Smooth muscle cell (in vitro differentiated cells): ENCODE data around the gene TGFBI. TPM values are rescaled to one million over a fixed set of nuclear protein-coding genes. Genes with fewer than 3 reads are reported as not detected.

ENCODE experiments used
- DNase-seq: peaks from one replicate; lab custom pipeline; 2025; ENCODE audit not compliant: unreplicated experiment; lab: John Stamatoyannopoulos, UW
- H2AFZ ChIP-seq: fragments of 200-600 bp; sonication (generic); 2 replicates; pipeline ENCODE4 v1.6.0; 2016; ENCODE audit warnings: antibody characterized with exemption, low read depth, mild to moderate bottlenecking
- H3F3A ChIP-seq: fragments of 200-600 bp; sonication (generic); 2 replicates; pipeline ENCODE4 v1.6.0; 2017; ENCODE audit warnings: antibody characterized with exemption, low read depth
- H3K27ac ChIP-seq: fragments of 200-600 bp; sonication (generic); 2 replicates; pipeline ENCODE4 v1.5.1; 2016; ENCODE audit warnings: low read depth, mild to moderate bottlenecking
- H3K27me3 ChIP-seq: fragments of 200-600 bp; sonication (generic); 2 replicates; pipeline ENCODE4 v1.6.1; 2016; ENCODE audit warnings: low read depth, mild to moderate bottlenecking
- H3K36me3 ChIP-seq: fragments of 200-600 bp; sonication (generic); 2 replicates; pipeline ENCODE4 v1.5.1; 2016; ENCODE audit warnings: low read depth
- H3K4me1 ChIP-seq: fragments of 200-600 bp; sonication (generic); 2 replicates; pipeline ENCODE4 v1.5.1; 2016; ENCODE audit warnings: low read depth
- H3K4me2 ChIP-seq: fragments of 200-600 bp; sonication (generic); 2 replicates; pipeline ENCODE4 v1.6.0; 2016; ENCODE audit warnings: mild to moderate bottlenecking
- H3K4me3 ChIP-seq: fragments of 200-600 bp; sonication (generic); 2 replicates; pipeline ENCODE4 v1.5.1; 2016; ENCODE audit warnings: mild to moderate bottlenecking
- H3K79me2 ChIP-seq: fragments of 200-600 bp; sonication (generic); 2 replicates; pipeline ENCODE4 v1.6.0; 2016; ENCODE audit warnings: low read depth, mild to moderate bottlenecking
- H3K9ac ChIP-seq: fragments of 200-600 bp; sonication (generic); 2 replicates; pipeline ENCODE4 v1.6.0; 2016; ENCODE audit warnings: low read depth
- H3K9me3 ChIP-seq: fragments of 200-600 bp; sonication (generic); replicated peaks from 2 replicates; pipeline ENCODE4 v1.5.1; 2016; ENCODE audit warnings: low read depth
- H4K20me1 ChIP-seq: fragments of 200-600 bp; sonication (generic); 2 replicates; pipeline ENCODE4 v1.6.0; 2016; ENCODE audit warnings: low read depth
- WGBS: methylation state at CpG from one replicate; pipeline ENCODE4 v1.1.7; 2016; ENCODE audit warnings: low lambda C conversion rate; 5-methylcytosine and 5-hydroxymethylcytosine counted together
- polyA plus RNA-seq: library from polyadenylated mRNA; unstranded; fragments of >200 nt; fragmentation: Nextera tagmentation; extraction: Ambion mirVana; gene quantifications from 2 replicates; pipeline ENCODE4 v1.2.1, GENCODE V29; 2016
- total RNA-seq: library from RNA; depleted of rRNA; stranded (reverse); fragments of >200 nt; gene quantifications from 2 replicates; pipeline ENCODE4 v1.2.3, GENCODE V29; 2014
- TF ChIP-seq, protein P1 (sequence below): fragments of 200-600 bp; sonication (generic); IDR thresholded peaks from 2 replicates; pipeline ENCODE4 v1.5.1; 2017; ENCODE audit warnings: borderline replicate concordance, mild to moderate bottlenecking, antibody characterized with exemption; ENCODE audit not compliant: insufficient read depth, poor library complexity, severe bottlenecking

The TGFBI gene
- total and polyA plus RNA-seq, 2 experiments from 2014 or later, result 2,505 to 2,635 TPM

- Histone ChIP-seq H3F3A (peaks cover 73% of the 10 kb centered on the region), H4K20me1 (no peaks in the 10 kb centered on the region), H2AFZ (no peak overlapping the region), H3K9ac (no peak overlapping the region), H3K9me3 (no peaks in the 10 kb centered on the region), H3K4me1 (no peaks in the 10 kb centered on the region), H3K36me3 (peaks cover 21% of the 10 kb centered on the region), H3K27me3 (no peaks in the 10 kb centered on the region), H3K79me2 (no peaks in the 10 kb centered on the region), H3K27ac (peak overlapping the region; percentile 44), H3K4me3 (no peak overlapping the region), H3K4me2 (no peak overlapping the region)
- 83% methylated on average over 8 of the region's 8 CpGs for WGBS
- DNase-seq, result no peak
- TF ChIP-seq, protein P1, sequence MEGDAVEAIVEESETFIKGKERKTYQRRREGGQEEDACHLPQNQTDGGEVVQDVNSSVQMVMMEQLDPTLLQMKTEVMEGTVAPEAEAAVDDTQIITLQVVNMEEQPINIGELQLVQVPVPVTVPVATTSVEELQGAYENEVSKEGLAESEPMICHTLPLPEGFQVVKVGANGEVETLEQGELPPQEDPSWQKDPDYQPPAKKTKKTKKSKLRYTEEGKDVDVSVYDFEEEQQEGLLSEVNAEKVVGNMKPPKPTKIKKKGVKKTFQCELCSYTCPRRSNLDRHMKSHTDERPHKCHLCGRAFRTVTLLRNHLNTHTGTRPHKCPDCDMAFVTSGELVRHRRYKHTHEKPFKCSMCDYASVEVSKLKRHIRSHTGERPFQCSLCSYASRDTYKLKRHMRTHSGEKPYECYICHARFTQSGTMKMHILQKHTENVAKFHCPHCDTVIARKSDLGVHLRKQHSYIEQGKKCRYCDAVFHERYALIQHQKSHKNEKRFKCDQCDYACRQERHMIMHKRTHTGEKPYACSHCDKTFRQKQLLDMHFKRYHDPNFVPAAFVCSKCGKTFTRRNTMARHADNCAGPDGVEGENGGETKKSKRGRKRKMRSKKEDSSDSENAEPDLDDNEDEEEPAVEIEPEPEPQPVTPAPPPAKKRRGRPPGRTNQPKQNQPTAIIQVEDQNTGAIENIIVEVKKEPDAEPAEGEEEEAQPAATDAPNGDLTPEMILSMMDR, result no peak
Measured at GRCh38 chr5:136063778-136064465, 35.1 kb downstream of the TGFBI start.

GRCh38 chr5:136064510-136064909, 35.7 kb downstream of the TGFBI start:
- Histone ChIP-seq H3K27me3 (no peaks in the 10 kb centered on the region), H3K4me2 (no peak overlapping the region), H3K36me3 (peaks cover 16% of the 10 kb centered on the region), H3K9ac (no peak overlapping the region), H3K27ac (peak overlapping the region; percentile 44), H3F3A (peaks cover 67% of the 10 kb centered on the region), H3K9me3 (no peaks in the 10 kb centered on the region), H3K4me1 (no peaks in the 10 kb centered on the region), H4K20me1 (no peaks in the 10 kb centered on the region), H3K4me3 (no peak overlapping the region), H2AFZ (no peak overlapping the region), H3K79me2 (no peaks in the 10 kb centered on the region)
- no peak for DNase-seq
- TF ChIP-seq, protein P1, result no peak
- WGBS, result 94% methylated on average over 4 of the region's 4 CpGs

DNA sequence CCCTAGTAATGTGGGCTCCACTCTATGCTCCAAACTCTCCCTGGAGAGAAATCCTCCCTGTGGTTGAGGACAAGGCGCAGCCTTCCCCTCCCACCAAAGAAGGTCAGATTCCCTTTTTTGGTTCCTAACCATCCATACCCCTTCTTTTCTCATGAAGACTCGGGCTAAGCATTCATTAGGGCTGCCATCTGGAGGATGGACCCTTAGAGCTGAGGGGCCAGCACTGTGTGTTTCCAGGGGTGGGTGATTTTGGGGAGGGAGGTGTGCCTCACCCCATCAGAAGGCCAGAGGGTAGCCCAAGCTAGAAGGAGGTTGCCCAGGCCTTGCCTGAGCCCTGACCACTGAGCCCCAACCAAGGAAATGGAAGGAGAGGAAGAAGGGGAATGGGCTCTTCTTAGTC, 36.8 kb downstream of the TGFBI start:
- Histone ChIP-seq H3K36me3 (peaks cover 13% of the 10 kb centered on the region), H4K20me1 (no peaks in the 10 kb centered on the region), H2AFZ (no peak overlapping the region), H3K27ac (peak overlapping the region; percentile 44), H3K4me3 (no peak overlapping the region), H3K9me3 (no peaks in the 10 kb centered on the region), H3K79me2 (no peaks in the 10 kb centered on the region), H3K4me1 (no peaks in the 10 kb centered on the region), H3K4me2 (no peak overlapping the region), H3K9ac (no peak overlapping the region), H3F3A (peaks cover 59% of the 10 kb centered on the region), H3K27me3 (no peaks in the 10 kb centered on the region)
- DNase-seq, result no peak
- WGBS, result 95% methylated on average over 2 of the region's 2 CpGs
- TF ChIP-seq, protein P1, result no peak

DNA sequence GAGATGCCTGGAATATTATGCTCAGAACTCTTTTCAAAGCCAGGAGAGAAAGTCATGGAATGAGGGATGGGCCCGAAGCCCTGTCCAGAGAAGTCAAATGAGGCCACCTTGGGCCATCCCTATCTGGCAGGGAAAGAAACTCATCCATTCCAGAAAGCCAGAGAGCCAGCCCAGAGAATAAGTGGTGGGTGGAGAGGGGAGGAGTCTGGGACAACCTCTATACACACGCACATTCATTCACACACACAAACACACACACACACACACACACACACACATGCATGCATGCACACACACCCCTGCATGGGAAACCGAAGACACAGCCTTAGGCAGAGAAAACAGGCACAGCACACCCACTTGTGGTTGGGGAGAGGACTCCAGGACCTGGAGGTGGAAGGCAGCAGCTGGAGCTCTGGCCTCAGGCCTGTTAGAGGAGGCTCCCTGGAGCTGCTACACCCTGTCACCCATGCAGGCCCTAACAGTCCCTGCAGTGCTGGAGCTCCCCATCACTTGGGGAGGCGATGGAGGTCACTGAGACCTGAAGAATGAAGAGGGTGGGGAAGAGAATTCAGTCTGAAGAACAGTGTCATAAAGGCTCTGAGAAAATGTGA, 38.0 kb downstream of the TGFBI start:
- TF ChIP-seq, protein P1, result no peak
- Histone ChIP-seq H3K9ac (no peak overlapping the region), H3K4me2 (no peak overlapping the region), H3K79me2 (no peaks in the 10 kb centered on the region), H3K36me3 (peaks cover 6% of the 10 kb centered on the region), H4K20me1 (no peaks in the 10 kb centered on the region), H3F3A (peaks cover 47% of the 10 kb centered on the region), H3K9me3 (no peaks in the 10 kb centered on the region), H3K4me3 (no peak overlapping the region), H3K27ac (peak overlapping the region; percentile 44), H3K4me1 (no peaks in the 10 kb centered on the region), H2AFZ (no peak overlapping the region), H3K27me3 (no peaks in the 10 kb centered on the region)
- no peak for DNase-seq
- 47% methylated on average over 4 of the region's 4 CpGs for WGBS
